K562 (cell line): ENCODE results near the gene COX6A2. TPM values are rescaled to one million over a fixed set of nuclear protein-coding genes. Genes with fewer than 3 reads are reported as not detected.

ENCODE experiments used
- ATAC-seq: fragments of 200-7000 bp; cut with Tn5 transposase; 3 replicates; pipeline ENCODE4 v1.9.1; 2020; ENCODE audit warnings: moderate library complexity
- BruUV-seq: library from RNA; stranded (reverse); fragments of 400-500 nt; replicated peaks from 2 replicates; lab custom pipeline; 2021; lab: Mats Ljungman, UMichigan
- CTCF ChIA-PET: fragments of 300-600 bp; formaldehyde crosslinking; extraction: SDS; loops from one replicate; lab custom pipeline; 2021; ENCODE audit warnings: low intra/inter-chr PET ratio; lab: Yijun Ruan, JAX
- POLR2A ChIA-PET: fragments of 300-600, 350-650 bp; sonication (Branson Sonifier 250); formaldehyde crosslinking; extraction: SDS; loops from one replicate; lab custom pipeline; 2021; ENCODE audit warnings: antibody characterized with exemption, inconsistent platforms; lab: Yijun Ruan, JAX
- DNase-seq, 4 experiments: peaks; one replicate each; pipeline versions ENCODE4 v3.0.0 to v3.0.0-alpha.2; 2011 to 2018; ENCODE audit warnings: low spot score in 3 of 4, mixed read lengths in 3 of 4; ENCODE audit errors: extremely low read depth in 1 of 4
- FAIRE-seq: peaks from 2 replicates; lab custom pipeline; 2011; peaks lifted over from hg19 to GRCh38; lab: Jason Lieb, UNC
- H2AFZ ChIP-seq: 2 replicates; pipeline ENCODE4 v1.6.0; 2011; ENCODE audit warnings: low read depth, low read length, control low read depth, inconsistent platforms
- H3K27ac ChIP-seq: fragments of 200-600 bp; 3 replicates; pipeline ENCODE4 v1.8.0; 2011; ENCODE audit warnings: low read depth, mild to moderate bottlenecking, control low read depth, inconsistent platforms, low read length, moderate library complexity, mixed read lengths; ENCODE audit errors: extremely low read depth
- H3K27me3 ChIP-seq, 2 experiments: fragments of 300-600 bp in 1 of 2; 2 replicates in 1 of 2; 3 replicates in 1 of 2; pipeline versions ENCODE4 v1.6.0 to v1.8.0; 2011; ENCODE audit warnings: inconsistent platforms in 2 of 2, low read length in 2 of 2, mild to moderate bottlenecking in 1 of 2, mixed read lengths in 1 of 2, moderate library complexity in 1 of 2; ENCODE audit not compliant: control insufficient read depth in 2 of 2, insufficient read depth in 2 of 2
- H3K36me3 ChIP-seq: fragments of 300-600 bp; 3 replicates; pipeline ENCODE4 v1.8.0; 2011; ENCODE audit warnings: mild to moderate bottlenecking, low read length, inconsistent platforms; ENCODE audit not compliant: control insufficient read depth, insufficient read depth
- H3K4me1 ChIP-seq, 2 experiments: fragments of 200-600 bp in 1 of 2; replicated peaks in 1 of 2; 2 replicates in 1 of 2; 3 replicates in 1 of 2; pipeline versions ENCODE4 v1.5.1 to v1.8.0; 2011; ENCODE audit warnings: inconsistent platforms in 2 of 2, low read length in 2 of 2, mild to moderate bottlenecking in 1 of 2, mixed read lengths in 1 of 2, moderate library complexity in 1 of 2; ENCODE audit not compliant: control insufficient read depth in 2 of 2, insufficient read depth in 2 of 2
- H3K4me2 ChIP-seq: 2 replicates; pipeline ENCODE4 v1.6.1; 2011; ENCODE audit warnings: low read length, control low read depth, inconsistent platforms, mixed read lengths; ENCODE audit not compliant: insufficient read depth
- H3K4me3 ChIP-seq: fragments of 200-600 bp; sonication (generic), shearing (Covaris generic); 2 replicates; pipeline ENCODE4 v1.5.1; 2016; ENCODE audit warnings: control low read depth, inconsistent platforms
- H3K79me2 ChIP-seq: fragments of 200-600 bp; 3 replicates; pipeline ENCODE4 v1.8.0; 2011; ENCODE audit warnings: low read length, inconsistent platforms; ENCODE audit not compliant: control insufficient read depth, insufficient read depth
- H3K9ac ChIP-seq, 2 experiments: 2 replicates each; pipeline versions ENCODE4 v1.6.0 to v1.6.1; 2011; ENCODE audit warnings: low read depth in 2 of 2, low read length in 2 of 2, control low read depth in 1 of 2, inconsistent platforms in 1 of 2, mild to moderate bottlenecking in 1 of 2, mixed read lengths in 1 of 2; ENCODE audit not compliant: insufficient read depth in 1 of 2
- H3K9me1 ChIP-seq: one replicate; pipeline ENCODE4 v1.6.0; 2011; ENCODE audit warnings: inconsistent platforms, mild to moderate bottlenecking, low read length, moderate library complexity; ENCODE audit not compliant: control insufficient read depth, insufficient read depth
- H3K9me3 ChIP-seq: replicated peaks from 2 replicates; pipeline ENCODE4 v1.5.1; 2011; ENCODE audit warnings: low read depth, low read length, inconsistent platforms; ENCODE audit not compliant: control insufficient read depth, insufficient read depth
- H4K20me1 ChIP-seq: replicated peaks from 2 replicates; pipeline ENCODE4 v1.6.1; 2011; ENCODE audit warnings: low read length, inconsistent platforms, mixed read lengths; ENCODE audit not compliant: control insufficient read depth, insufficient read depth
- ATF1 ChIP-seq, 2 experiments: fragments of 450-650 bp in 1 of 2; IDR thresholded peaks; 2 replicates each; pipeline ENCODE4 v1.6.1; 2016; ENCODE audit warnings: missing compliant biosample characterization in 1 of 2, missing genetic modification characterization in 1 of 2
- C11orf30 ChIP-seq: fragments of 450-650 bp; IDR thresholded peaks from 2 replicates; pipeline ENCODE4 v1.6.1; 2016; ENCODE audit warnings: low read depth, mild to moderate bottlenecking
- L3MBTL2 ChIP-seq: fragments of 450-650 bp; IDR thresholded peaks from 2 replicates; pipeline ENCODE4 v1.6.1; 2016; ENCODE audit warnings: mild to moderate bottlenecking, moderate library complexity
- MAFG ChIP-seq: fragments of 450-650 bp; conservative IDR thresholded peaks from 2 replicates; pipeline ENCODE4 v1.6.1; 2016; ENCODE audit warnings: missing genetic modification characterization, missing compliant biosample characterization
- MAFK ChIP-seq: IDR thresholded peaks from 2 replicates; pipeline ENCODE4 v1.6.1; 2011; ENCODE audit warnings: low read length, improper control_type of control experiment
- NFATC3 ChIP-seq: fragments of 450-650 bp; IDR thresholded peaks from 2 replicates; pipeline ENCODE4 v1.6.1; 2017; ENCODE audit warnings: mild to moderate bottlenecking
- RAD21 ChIP-seq, 2 experiments: fragments of 250-450 bp in 1 of 2; fragments of 450-650 bp in 1 of 2; sonication (Bioruptor Pico) in 1 of 2; formaldehyde crosslinking in 1 of 2; IDR thresholded peaks in 1 of 2; conservative IDR thresholded peaks in 1 of 2; 2 replicates each; pipeline versions ENCODE4 v1.4.0 to v1.8.0; 2020 to 2022; ENCODE audit warnings: mild to moderate bottlenecking in 2 of 2, moderate library complexity in 1 of 2
- SIN3B ChIP-seq: fragments of 450-650 bp; IDR thresholded peaks from 2 replicates; pipeline ENCODE4 v1.6.1; 2017; ENCODE audit warnings: low read depth, mild to moderate bottlenecking, moderate library complexity
- ZNF212 ChIP-seq: fragments of 450-650 bp; formaldehyde crosslinking; IDR thresholded peaks from 2 replicates; pipeline ENCODE4 v1.4.0; 2020; ENCODE audit warnings: mild to moderate bottlenecking
- ZNF436 ChIP-seq: fragments of 250-450, 450-650 bp; sonication (Bioruptor Pico); formaldehyde crosslinking; IDR thresholded peaks from 2 replicates; pipeline ENCODE4 v1.7.0; 2020; ENCODE audit warnings: mild to moderate bottlenecking
- WGBS: fragments of 100-300 bp; shearing (Covaris generic); methylation state at CpG from one replicate; pipeline ENCODE4 v1.1.6; 2016; ENCODE audit warnings: low coverage, mixed read lengths; ENCODE audit not compliant: insufficient coverage; ENCODE audit errors: missing lambda C conversion rate; 5-methylcytosine and 5-hydroxymethylcytosine counted together
- in situ Hi-C: fragments of 300-500 bp; cut with MboI; formaldehyde crosslinking; loops from 4 replicates; pipeline ENCODE4 v1.15.0; 2018; ENCODE audit warnings: inconsistent platforms, mixed read lengths
- intact Hi-C: fragments of 100-400 bp; cut with micrococcal nuclease; formaldehyde crosslinking; loops from 2 replicates; pipeline ENCODE4 v1.14.2; 2022
- polyA plus RNA-seq, 8 experiments: library from polyadenylated mRNA; depleted of rRNA in 4 of 8; stranded (reverse) in 5 of 8; unstranded in 3 of 8; fragments of >200 nt; fragmentation: Nextera tagmentation in 2 of 8; fragmentation: Illumina TruSeq in 1 of 8; extraction: Ambion mirVana in 2 of 8; extraction: Trizol in 1 of 8; gene quantifications; 2 replicates each; pipeline versions ENCODE4 v1.2.1 to v1.2.3, GENCODE V29; 2011 to 2014; ENCODE audit warnings: inconsistent platforms in 1 of 8, missing spikeins in 1 of 8
- total RNA-seq, 7 experiments: library from RNA; depleted of rRNA in 6 of 7; stranded (reverse); fragments of >200 nt in 6 of 7; fragmentation: Illumina TruSeq in 2 of 7; extraction: Trizol in 2 of 7; gene quantifications; 2 replicates each; pipeline versions ENCODE4 v1.2.1 to v1.2.3, GENCODE V29; 2011 to 2021; ENCODE audit warnings: low replicate concordance in 1 of 7
- TF ChIP-seq, protein P1 (sequence below): fragments of 450-650 bp; IDR thresholded peaks from 2 replicates; pipeline ENCODE4 v1.6.1; 2017; ENCODE audit warnings: antibody characterized with exemption, mild to moderate bottlenecking
- TF ChIP-seq, protein P2 (sequence below): fragments of 450-650 bp; formaldehyde crosslinking; IDR thresholded peaks from 2 replicates; pipeline ENCODE4 v1.4.0; 2020; ENCODE audit warnings: mild to moderate bottlenecking, moderate library complexity
- TF ChIP-seq, protein P3 (sequence below): sonication (generic); formaldehyde crosslinking; IDR thresholded peaks from 2 replicates; pipeline ENCODE4 v1.8.1; 2023; ENCODE audit warnings: mild to moderate bottlenecking, missing genetic modification reagents

COX6A2 gene
- total and polyA plus RNA-seq, 9 of the 15 experiments (the other 6 are each of a cell fraction or from before 2014, with no cell fraction given), result not detected

DNA sequence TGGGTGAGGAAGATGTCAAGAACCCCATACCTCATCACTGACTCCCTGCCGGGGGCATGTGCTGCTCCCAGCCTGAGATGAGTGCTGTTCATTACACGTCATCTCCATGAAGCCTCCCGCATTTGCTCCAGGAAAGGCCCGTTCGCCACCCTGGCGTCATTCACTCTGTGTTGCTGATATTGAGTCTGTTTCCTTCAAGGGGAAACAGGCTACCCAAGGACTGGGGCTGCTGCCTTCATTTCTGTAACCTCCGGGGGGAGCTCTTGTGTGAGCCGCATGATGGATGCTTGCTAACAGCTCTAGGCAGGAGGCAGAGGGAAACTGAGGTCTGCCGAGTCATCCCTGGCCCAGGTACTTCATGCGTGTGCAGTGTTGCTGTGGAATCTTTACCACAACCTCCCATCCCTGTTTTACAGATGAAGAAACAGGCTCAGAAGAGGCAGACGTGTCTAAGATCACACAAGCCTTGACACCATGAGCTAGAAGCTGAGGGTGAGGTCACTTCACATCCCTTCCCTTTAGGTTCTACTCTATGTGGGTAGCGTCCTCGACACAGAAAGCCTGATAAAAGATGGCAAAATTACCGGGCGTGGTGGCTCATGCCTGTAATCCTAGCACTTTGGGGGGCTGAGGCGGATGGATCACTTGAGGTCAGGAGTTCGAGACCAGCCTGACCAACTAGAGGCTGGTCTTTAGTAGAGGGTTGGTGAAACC is 27.6 kb upstream of the COX6A2 start:
- intact Hi-C loops, result loop anchor here (5.0 to 10.0 kb wide), 3 partner anchors 52 to 501 kb away; partner anchors contain the start of genes RUSF1 and SETD1A
- Histone ChIP-seq H3K4me2 (peak overlapping the region; percentile 97), H4K20me1 (peaks cover 4% of the 10 kb centered on the region), H3K9me1 (no peaks in the 10 kb centered on the region), H3K4me1 (peaks cover 57 to 68% of the 10 kb centered on the region in 2 experiments), H3K27ac (peak overlapping the region; percentile 19; the same call in 2 of the 3 replicates), H3K36me3 (peaks cover 22% of the 10 kb centered on the region; the same call in 1 of the 3 replicates), H3K79me2 (peaks cover 57% of the 10 kb centered on the region), H3K4me3 (peak overlapping the region; percentile 17; the same call in 1 of the 2 replicates), H2AFZ (no peak overlapping the region), H3K9me3 (no peaks in the 10 kb centered on the region), H3K27me3 (no peaks in the 10 kb centered on the region), H3K9ac (peak overlapping the region; percentile 29 to 82; a peak in 3 of 4 replicates)
- ChIA-PET POLR2A (interaction anchor here (0.5 to 1.5 kb wide), 11 partner anchors 10 to 554 kb away, joined by 3 to 6 read pairs (median 3); partner anchors contain the start of genes RUSF1 and ZNF267), CTCF (no interaction called here)
- BruUV-seq, result no TSS peak
- ATAC-seq, result no peak
- WGBS, result 23% methylated on average over 16 of the region's 17 CpGs
- in situ Hi-C loops, result loop anchor here (10.0 kb wide), 1 partner anchor 239 kb away; no protein-coding TSS in a partner anchor
- DNase-seq, result peak in 3 of 4 experiments; percentile 15 to 73 (median 39)
- FAIRE-seq, result no peak
- TF ChIP-seq SIN3B, result 0 out of 2 replicates have a peak, but pooled peaks have one; percentile 20
- TF ChIP-seq, protein P1, sequence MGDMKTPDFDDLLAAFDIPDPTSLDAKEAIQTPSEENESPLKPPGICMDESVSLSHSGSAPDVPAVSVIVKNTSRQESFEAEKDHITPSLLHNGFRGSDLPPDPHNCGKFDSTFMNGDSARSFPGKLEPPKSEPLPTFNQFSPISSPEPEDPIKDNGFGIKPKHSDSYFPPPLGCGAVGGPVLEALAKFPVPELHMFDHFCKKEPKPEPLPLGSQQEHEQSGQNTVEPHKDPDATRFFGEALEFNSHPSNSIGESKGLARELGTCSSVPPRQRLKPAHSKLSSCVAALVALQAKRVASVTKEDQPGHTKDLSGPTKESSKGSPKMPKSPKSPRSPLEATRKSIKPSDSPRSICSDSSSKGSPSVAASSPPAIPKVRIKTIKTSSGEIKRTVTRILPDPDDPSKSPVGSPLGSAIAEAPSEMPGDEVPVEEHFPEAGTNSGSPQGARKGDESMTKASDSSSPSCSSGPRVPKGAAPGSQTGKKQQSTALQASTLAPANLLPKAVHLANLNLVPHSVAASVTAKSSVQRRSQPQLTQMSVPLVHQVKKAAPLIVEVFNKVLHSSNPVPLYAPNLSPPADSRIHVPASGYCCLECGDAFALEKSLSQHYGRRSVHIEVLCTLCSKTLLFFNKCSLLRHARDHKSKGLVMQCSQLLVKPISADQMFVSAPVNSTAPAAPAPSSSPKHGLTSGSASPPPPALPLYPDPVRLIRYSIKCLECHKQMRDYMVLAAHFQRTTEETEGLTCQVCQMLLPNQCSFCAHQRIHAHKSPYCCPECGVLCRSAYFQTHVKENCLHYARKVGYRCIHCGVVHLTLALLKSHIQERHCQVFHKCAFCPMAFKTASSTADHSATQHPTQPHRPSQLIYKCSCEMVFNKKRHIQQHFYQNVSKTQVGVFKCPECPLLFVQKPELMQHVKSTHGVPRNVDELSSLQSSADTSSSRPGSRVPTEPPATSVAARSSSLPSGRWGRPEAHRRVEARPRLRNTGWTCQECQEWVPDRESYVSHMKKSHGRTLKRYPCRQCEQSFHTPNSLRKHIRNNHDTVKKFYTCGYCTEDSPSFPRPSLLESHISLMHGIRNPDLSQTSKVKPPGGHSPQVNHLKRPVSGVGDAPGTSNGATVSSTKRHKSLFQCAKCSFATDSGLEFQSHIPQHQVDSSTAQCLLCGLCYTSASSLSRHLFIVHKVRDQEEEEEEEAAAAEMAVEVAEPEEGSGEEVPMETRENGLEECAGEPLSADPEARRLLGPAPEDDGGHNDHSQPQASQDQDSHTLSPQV, result peak; percentile 49; the same call in 1 of the 2 replicates
- TF ChIP-seq, protein P2, sequence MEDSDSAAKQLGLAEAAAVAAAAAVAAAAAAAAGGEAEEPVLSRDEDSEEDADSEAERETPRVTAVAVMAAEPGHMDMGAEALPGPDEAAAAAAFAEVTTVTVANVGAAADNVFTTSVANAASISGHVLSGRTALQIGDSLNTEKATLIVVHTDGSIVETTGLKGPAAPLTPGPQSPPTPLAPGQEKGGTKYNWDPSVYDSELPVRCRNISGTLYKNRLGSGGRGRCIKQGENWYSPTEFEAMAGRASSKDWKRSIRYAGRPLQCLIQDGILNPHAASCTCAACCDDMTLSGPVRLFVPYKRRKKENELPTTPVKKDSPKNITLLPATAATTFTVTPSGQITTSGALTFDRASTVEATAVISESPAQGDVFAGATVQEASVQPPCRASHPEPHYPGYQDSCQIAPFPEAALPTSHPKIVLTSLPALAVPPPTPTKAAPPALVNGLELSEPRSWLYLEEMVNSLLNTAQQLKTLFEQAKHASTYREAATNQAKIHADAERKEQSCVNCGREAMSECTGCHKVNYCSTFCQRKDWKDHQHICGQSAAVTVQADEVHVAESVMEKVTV (CRISPR knock-in tag), result 0 out of 2 replicates have a peak, but pooled peaks have one; percentile 38
- peak; percentile 44 for TF ChIP-seq MAFK
- no peak for TF ChIP-seq ZNF436 (CRISPR knock-in tag)
- TF ChIP-seq C11orf30, result peak; percentile 42; the same call in 1 of the 2 replicates
- TF ChIP-seq, protein P3, sequence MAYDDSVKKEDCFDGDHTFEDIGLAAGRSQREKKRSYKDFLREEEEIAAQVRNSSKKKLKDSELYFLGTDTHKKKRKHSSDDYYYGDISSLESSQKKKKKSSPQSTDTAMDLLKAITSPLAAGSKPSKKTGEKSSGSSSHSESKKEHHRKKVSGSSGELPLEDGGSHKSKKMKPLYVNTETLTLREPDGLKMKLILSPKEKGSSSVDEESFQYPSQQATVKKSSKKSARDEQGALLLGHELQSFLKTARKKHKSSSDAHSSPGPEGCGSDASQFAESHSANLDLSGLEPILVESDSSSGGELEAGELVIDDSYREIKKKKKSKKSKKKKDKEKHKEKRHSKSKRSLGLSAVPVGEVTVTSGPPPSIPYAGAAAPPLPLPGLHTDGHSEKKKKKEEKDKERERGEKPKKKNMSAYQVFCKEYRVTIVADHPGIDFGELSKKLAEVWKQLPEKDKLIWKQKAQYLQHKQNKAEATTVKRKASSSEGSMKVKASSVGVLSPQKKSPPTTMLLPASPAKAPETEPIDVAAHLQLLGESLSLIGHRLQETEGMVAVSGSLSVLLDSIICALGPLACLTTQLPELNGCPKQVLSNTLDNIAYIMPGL (CRISPR knock-in tag), result 0 out of 2 replicates have a peak, but pooled peaks have one; percentile 42
- no peak for TF ChIP-seq ZNF212 (CRISPR knock-in tag)
- no peak for TF ChIP-seq NFATC3
- peak; percentile 51 for TF ChIP-seq MAFG (tag)
- TF ChIP-seq ATF1 (CRISPR knock-in tag; IDR thresholded peaks at IDR 0.05), result no peak
- 0 out of 2 replicates have a peak, but pooled peaks have one; percentile 12 for TF ChIP-seq ATF1 (tag; IDR thresholded peaks at IDR 0.05)
- TF ChIP-seq RAD21 (CRISPR knock-in tag; conservative IDR thresholded peaks at IDR 0.05 in 1 of 2, IDR thresholded peaks at IDR 0.05 in 1 of 2), result peak; percentile 12 to 49; a peak in 2 of 4 replicates
- TF ChIP-seq L3MBTL2, result peak; percentile 50; the same call in 1 of the 2 replicates
